Skin epidermis (tissue), 12 donors: ENCODE data around the gene CHMP4A.

Source experiments
- H3K27ac ChIP-seq, 21 experiments: fragments of 200-600 bp; sonication (generic) in 11 of 21; one replicate each; pipeline ENCODE4 v1.5.0; 2020; ENCODE audit warnings: mild to moderate bottlenecking in 3 of 21, inconsistent platforms in 2 of 21, moderate library complexity in 2 of 21
- H3K4me3 ChIP-seq, 7 experiments: fragments of 200-600 bp; sonication (generic) in 2 of 7; one replicate each; pipeline ENCODE4 v1.5.0; 2020; ENCODE audit warnings: inconsistent platforms in 2 of 7, mild to moderate bottlenecking in 2 of 7, moderate library complexity in 1 of 7

CHMP4A gene

DNA sequence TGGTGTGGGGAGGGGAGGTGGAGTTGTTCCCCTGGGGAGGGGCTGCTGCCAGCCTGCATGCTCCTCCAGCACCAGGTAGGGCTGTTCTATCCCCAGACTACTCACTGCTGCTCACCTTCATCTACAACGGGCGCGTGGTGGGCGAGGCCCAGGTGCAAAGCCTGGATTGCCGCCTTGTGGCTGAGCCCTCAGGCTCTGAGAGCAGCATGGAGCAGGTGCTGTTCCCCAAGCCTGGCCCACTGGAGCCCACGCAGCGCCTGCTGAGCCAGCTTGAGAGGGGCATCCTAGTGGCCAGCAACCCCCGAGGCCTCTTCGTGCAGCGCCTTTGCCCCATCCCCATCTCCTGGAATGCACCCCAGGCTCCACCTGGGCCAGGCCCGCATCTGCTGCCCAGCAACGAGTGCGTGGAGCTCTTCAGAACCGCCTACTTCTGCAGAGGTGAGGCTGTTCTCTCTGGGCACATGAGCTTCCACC lies 48.7 kb downstream of the CHMP4A start:
- no peak overlapping the region for H3K4me3 ChIP-seq
- peak overlapping the region in 5 of 21 experiments; percentile 2 to 98 (median 14) for H3K27ac ChIP-seq

- peak overlapping the region; percentile 54 to 76 (median 72) for H3K4me3 ChIP-seq
Observed at GRCh38 chr14:24162093-24162492, 51.2 kb downstream of the CHMP4A start.

GRCh38 chr14:24160850-24161804 lies 52.2 kb downstream of the CHMP4A start, which contains the start of gene IRF9:
IRF9 (plus strand) TSS chr14:24161265; CDS start chr14:24162145, 880 bp downstream.
- H3K4me3 ChIP-seq: peak within 1 kb of the TSS; percentile 54 to 76 (median 72)
- H3K27ac ChIP-seq: peak within 1 kb of the TSS; percentile 81 to 100 (median 98)

More at GRCh38 chr14:24162093-24162492, 51.2 kb downstream of the CHMP4A start:
- peak overlapping the region in 20 of 21 experiments; percentile 86 to 100 (median 98) for H3K27ac ChIP-seq

DNA sequence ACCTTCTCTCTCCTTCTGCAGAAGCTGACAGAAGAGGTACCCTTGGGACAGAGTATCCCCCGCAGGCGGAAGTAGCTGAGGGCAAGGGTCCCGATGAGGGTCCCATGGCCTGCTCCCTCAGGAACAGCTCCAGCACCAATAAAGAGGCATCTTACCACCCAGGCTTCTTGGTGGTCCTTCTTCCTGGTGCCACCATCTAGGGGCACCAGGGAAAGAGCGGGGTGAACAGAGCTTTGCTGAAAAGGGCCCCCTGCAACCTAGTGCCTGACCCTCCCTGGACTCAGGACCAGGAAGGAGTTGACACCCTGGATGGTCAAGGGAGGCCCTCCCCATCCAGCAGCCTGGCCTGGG lies 52.8 kb downstream of the CHMP4A start:
- H3K4me3 ChIP-seq: no peak overlapping the region

DNA sequence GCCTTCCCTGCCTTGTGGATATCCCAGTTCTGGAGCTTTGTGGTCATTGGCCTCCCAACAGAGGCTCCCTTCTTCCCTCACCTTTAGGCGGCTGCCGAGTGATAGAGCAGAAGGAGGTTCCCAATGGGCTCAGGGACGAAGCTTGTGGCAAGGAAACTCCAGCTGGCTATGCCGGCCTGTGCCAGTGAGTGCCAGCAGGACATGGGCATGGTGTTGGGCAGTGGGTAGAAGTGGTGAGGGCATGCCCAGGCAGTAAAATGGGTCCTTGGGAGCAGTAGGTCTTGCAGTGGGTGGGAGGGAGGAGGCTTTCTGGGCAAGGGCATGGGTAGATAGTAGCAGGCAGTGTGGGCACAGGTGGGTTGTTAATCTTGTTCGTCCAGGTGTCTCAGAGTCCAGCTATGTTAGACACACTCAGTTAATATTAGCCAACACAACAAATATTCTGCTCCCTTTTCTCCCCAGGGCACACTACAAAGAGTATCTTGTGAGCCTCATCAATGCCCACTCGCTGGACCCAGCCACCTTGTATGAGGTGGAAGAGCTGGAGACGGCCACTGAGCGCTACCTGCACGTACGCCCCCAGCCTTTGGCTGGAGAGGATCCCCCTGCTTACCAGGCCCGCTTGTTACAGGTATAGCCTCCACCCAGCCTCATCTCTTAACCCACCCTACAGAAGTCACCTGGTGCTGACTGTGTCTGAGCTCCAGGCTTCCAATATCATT lies 53.4 kb downstream of the CHMP4A start:
- Histone ChIP-seq H3K27ac (peak overlapping the region in 20 of 21 experiments; percentile 50 to 100 (median 98)), H3K4me3 (no peak overlapping the region)

More for the DNA sequence above, 52.8 kb downstream of the CHMP4A start:
- H3K27ac ChIP-seq: peak overlapping the region; percentile 31 to 100 (median 98)
